Esophagus (tissue), 2 donors: ENCODE results near the gene GGTLC2. TPM values are rescaled to one million over a fixed set of nuclear protein-coding genes. Genes with fewer than 3 reads are reported as not detected.
"Not testable (repeated sequence)": the region's sequence is repeated elsewhere in the genome, so short reads cannot be mapped to it uniquely, and the experiment has no call there.

Experiments
- H3K27ac ChIP-seq, 2 donors: one replicate each; pipeline ENCODE4 v1.5.1; 2013; ENCODE audit warnings: low read depth in 2 of 2, mild to moderate bottlenecking in 2 of 2, inconsistent platforms in 1 of 2, low read length in 1 of 2, moderate library complexity in 1 of 2
- H3K27me3 ChIP-seq, 2 donors: one replicate each; pipeline ENCODE4 v1.6.1; 2013; ENCODE audit warnings: low read length in 2 of 2, control low read depth in 1 of 2, mild to moderate bottlenecking in 1 of 2; ENCODE audit not compliant: insufficient read depth in 2 of 2, control insufficient read depth in 1 of 2
- H3K36me3 ChIP-seq, 2 donors: one replicate each; pipeline ENCODE4 v1.6.1; 2013; ENCODE audit warnings: low read length in 1 of 2; ENCODE audit not compliant: control insufficient read depth in 2 of 2, insufficient read depth in 2 of 2
- H3K4me1 ChIP-seq, 2 donors: one replicate each; pipeline ENCODE4 v1.6.1; 2013; ENCODE audit warnings: low read length in 1 of 2; ENCODE audit not compliant: control insufficient read depth in 2 of 2, insufficient read depth in 2 of 2
- H3K4me3 ChIP-seq, 2 donors: one replicate each; pipeline ENCODE4 v1.5.1; 2013; ENCODE audit warnings: low read length in 2 of 2, mild to moderate bottlenecking in 2 of 2, low read depth in 1 of 2, moderate library complexity in 1 of 2
- H3K9me3 ChIP-seq, 2 donors: one replicate each; pipeline ENCODE4 v1.6.1; 2013; ENCODE audit warnings: mild to moderate bottlenecking in 2 of 2, low read depth in 1 of 2, low read length in 1 of 2, moderate library complexity in 1 of 2; ENCODE audit not compliant: control insufficient read depth in 2 of 2, insufficient read depth in 1 of 2
- WGBS, 2 donors: extraction: QIAGEN DNeasy Blood & Tissue Kit; methylation state at CpG; one replicate each; pipeline ENCODE4 v1.1.7; 2013; 5-methylcytosine and 5-hydroxymethylcytosine counted together
- polyA plus RNA-seq, 2 donors: library from polyadenylated mRNA; stranded (reverse); fragments of 200-250 nt; gene quantifications; one replicate each; pipeline ENCODE4 v1.2.3, GENCODE V29; 2013
- donor health status: healthy with polysubstance abuse.
- donor health status: Bipolar disorder and iron deficiency.

GGTLC2 gene
- polyA plus RNA-seq, 2 donors: not detected

DNA sequence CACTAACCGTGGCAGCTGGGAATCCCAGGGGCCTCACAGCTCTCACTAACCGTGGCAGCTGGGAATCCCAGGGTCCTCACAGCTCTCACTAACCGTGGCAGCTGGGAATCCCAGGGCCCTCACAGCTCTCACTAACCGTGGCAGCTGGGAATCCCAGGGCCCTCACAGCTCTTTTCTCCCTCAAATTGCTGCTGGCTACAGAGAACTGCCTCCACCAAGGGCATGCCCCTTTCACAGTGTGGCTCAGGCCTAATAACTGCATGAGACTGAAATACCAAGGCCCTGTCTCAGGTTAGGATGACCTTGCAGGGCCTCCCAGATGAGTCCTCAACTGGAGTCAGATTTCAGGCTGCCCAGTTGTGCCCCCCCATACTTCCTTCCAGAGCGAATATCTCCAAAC is 35.1 kb upstream of the GGTLC2 start:
- H3K27me3 ChIP-seq: no peaks in the 10 kb centered on the region
- 58 to 65% methylated on average over 4 to 5 of the region's 5 CpGs for WGBS, 2 donors
- H3K4me1 ChIP-seq: no peaks in the 10 kb centered on the region
- H3K9me3 ChIP-seq: no peaks in the 10 kb centered on the region
- no peaks in the 10 kb centered on the region for H3K36me3 ChIP-seq
- H3K27ac ChIP-seq: no peak overlapping the region
- no peak overlapping the region for H3K4me3 ChIP-seq

GRCh38 chr22:22612516-22612915 is 31.9 kb upstream of the GGTLC2 start:
- Histone ChIP-seq H3K36me3 (no peaks in the 10 kb centered on the region), H3K9me3 (no peaks in the 10 kb centered on the region)

DNA sequence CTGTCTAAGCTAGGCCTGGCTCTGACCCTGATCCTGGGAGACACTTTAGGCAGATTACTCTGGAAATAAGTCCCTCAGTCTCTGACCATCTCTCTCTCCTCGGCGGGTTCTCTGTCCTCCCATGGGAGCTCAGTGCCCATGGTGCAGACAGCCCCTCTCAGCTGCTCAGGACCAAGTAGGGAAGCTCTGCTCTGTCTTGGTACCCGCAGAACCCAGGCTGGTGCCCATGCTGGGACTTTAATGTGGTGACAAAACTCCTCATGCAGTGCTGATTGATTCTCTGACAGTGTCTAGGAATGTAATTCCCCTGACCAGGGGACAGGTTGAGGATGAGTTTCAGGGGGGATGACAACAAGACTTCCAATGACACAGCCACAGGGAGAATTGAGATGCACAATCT is 30.3 kb upstream of the GGTLC2 start:
- Histone ChIP-seq H3K9me3 (no peaks in the 10 kb centered on the region), H3K27me3 (no peaks in the 10 kb centered on the region), H3K36me3 (no peaks in the 10 kb centered on the region), H3K4me3 (no peak overlapping the region), H3K4me1 (no peaks in the 10 kb centered on the region), H3K27ac (no peak overlapping the region)
- WGBS, 2 donors: 55 to 69% methylated on average over 3 of the region's 3 CpGs

More at GRCh38 chr22:22612516-22612915, 31.9 kb upstream of the GGTLC2 start:
- H3K4me3 ChIP-seq: no peak overlapping the region
- no peaks in the 10 kb centered on the region for H3K4me1 ChIP-seq
- WGBS, 2 donors: 77 to 79% methylated on average over 2 of the region's 2 CpGs
- no peak overlapping the region for H3K27ac ChIP-seq
- no peaks in the 10 kb centered on the region for H3K27me3 ChIP-seq

GRCh38 chr22:22616636-22617035 is 27.8 kb upstream of the GGTLC2 start:
- no peak overlapping the region for H3K4me3 ChIP-seq
- 21 to 22% methylated on average over 5 of the region's 5 CpGs for WGBS, 2 donors
- no peak overlapping the region for H3K27ac ChIP-seq
- no peaks in the 10 kb centered on the region for H3K27me3 ChIP-seq
- no peaks in the 10 kb centered on the region for H3K4me1 ChIP-seq
- H3K36me3 ChIP-seq: no peaks in the 10 kb centered on the region
- no peaks in the 10 kb centered on the region for H3K9me3 ChIP-seq

- no peak overlapping the region for H3K4me3 ChIP-seq
- H3K27me3 ChIP-seq: no peaks in the 10 kb centered on the region
- no peaks in the 10 kb centered on the region for H3K4me1 ChIP-seq
- no peaks in the 10 kb centered on the region for H3K9me3 ChIP-seq
- no peaks in the 10 kb centered on the region for H3K36me3 ChIP-seq
- no peak overlapping the region for H3K27ac ChIP-seq
- WGBS, 2 donors: 92 to 93% methylated on average over 7 of the region's 7 CpGs
Observed at GRCh38 chr22:22618448-22618847, 26.0 kb upstream of the GGTLC2 start.

- Histone ChIP-seq H3K27ac (no peak overlapping the region), H3K36me3 (no peaks in the 10 kb centered on the region), H3K27me3 (no peaks in the 10 kb centered on the region), H3K4me1 (no peaks in the 10 kb centered on the region), H3K4me3 (no peak overlapping the region), H3K9me3 (no peaks in the 10 kb centered on the region)
- WGBS, 2 donors: 75 to 85% methylated on average over 2 of the region's 2 CpGs
Observed at GRCh38 chr22:22618923-22619322, 25.5 kb upstream of the GGTLC2 start.

- Histone ChIP-seq H3K36me3 (no peaks in the 10 kb centered on the region), H3K27ac (no peak overlapping the region), H3K4me1 (no peaks in the 10 kb centered on the region), H3K9me3 (no peaks in the 10 kb centered on the region), H3K4me3 (no peak overlapping the region), H3K27me3 (no peaks in the 10 kb centered on the region)
- 62 to 64% methylated on average over 3 of the region's 3 CpGs for WGBS, 2 donors
Observed at GRCh38 chr22:22619765-22620414, 24.5 kb upstream of the GGTLC2 start.

DNA sequence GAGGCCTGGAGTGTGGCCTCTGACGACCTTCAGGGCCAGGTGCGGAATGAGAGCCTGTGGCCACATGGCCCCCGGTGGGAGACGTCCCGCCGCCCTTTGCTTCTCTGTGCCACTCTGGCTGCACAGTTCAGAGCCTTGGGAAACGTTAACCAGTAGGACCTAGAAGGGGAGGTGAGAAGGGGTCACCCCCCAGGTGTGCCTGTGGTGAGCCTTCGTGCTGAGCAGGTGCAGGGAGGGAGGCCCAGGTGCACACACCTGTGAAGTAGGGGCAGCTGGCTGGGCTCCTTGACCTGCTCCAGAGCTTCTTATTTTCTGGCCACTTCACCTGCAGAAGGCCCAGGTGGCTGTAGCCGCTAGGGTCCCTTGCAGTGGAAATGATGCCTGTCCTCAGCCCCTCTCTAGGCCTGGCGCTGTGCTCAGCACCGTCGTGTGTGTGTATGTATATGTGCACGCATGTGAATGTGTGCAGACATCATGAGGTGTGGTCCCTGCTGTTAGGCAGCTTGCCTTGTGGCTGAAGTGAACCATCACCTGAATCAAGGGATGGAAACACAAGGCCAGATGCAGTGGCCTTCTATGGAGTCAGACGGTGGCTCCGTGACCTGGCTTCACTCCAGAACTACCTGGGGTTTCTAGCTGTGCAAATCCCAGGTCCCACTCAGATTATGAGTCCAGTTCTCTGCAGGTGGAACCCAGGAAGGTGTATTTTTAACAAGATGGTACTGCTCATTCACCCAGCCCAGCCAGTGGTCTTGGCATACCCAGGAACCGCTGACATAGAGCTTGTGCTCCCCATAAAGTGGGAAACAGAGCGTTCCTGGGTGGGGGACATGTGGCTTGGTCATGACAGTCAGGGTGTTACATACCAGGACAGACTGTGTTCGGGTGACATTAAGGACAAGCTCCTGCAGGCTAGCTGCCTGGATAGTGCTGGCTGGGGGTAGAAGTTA is 15.6 kb upstream of the GGTLC2 start:
- not testable (repeated sequence) for H3K27me3 ChIP-seq, H3K4me1 ChIP-seq, H3K9me3 ChIP-seq, H3K36me3 ChIP-seq, H3K27ac ChIP-seq, H3K4me3 ChIP-seq
- 77 to 82% methylated on average over 12 to 14 of the region's 18 CpGs for WGBS, 2 donors

DNA sequence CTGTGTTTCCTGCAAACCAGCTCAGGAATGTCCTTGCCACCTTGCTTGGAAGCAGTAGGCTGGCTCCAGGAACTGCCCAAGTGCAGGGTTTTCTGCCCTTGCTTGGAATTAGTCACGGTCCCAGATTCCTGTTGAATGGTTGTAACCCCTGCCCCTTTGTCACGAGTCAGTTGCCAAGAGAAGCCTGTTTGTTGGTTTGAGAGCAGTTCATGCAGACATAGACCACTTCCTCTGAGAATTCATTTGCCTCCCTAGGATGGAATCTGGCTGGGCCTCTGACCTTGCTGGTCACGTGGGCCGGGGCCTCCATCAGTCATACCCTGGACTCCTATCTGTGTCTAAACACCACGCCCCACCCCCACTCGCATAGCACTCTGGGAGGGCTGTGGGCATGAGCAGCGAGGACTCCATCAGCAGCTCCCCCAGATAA is 13.2 kb upstream of the GGTLC2 start:
- H3K4me3 ChIP-seq, H3K36me3 ChIP-seq, H3K27me3 ChIP-seq, H3K4me1 ChIP-seq, H3K9me3 ChIP-seq, H3K27ac ChIP-seq: not testable (repeated sequence)
- 44 to 45% methylated on average over 7 of the region's 7 CpGs for WGBS, 2 donors
